Activated naive CD8-positive, alpha-beta T cell treated with anti-CD3 and anti-CD28 coated beads, Interleukin-2, amount 50 U/mL, for 24 hours (primary cell): Measurements from ENCODE around the gene APOOL.

Experiments
- ATAC-seq: fragments of 150-1000 bp; cut with Tn5 transposase; one replicate; pipeline ENCODE4 v1.10.0; 2021
- DNase-seq: peaks from one replicate; pipeline ENCODE4 v3.0.0; 2021
- H3K27ac Mint-ChIP-seq: one replicate; pipeline ENCODE4 v1.8.0; 2021; ENCODE audit warnings: mild to moderate bottlenecking, mixed read lengths
- H3K27me3 Mint-ChIP-seq: one replicate; pipeline ENCODE4 v1.8.0; 2021; ENCODE audit warnings: mixed read lengths
- H3K36me3 Mint-ChIP-seq: one replicate; pipeline ENCODE4 v1.8.0; 2021; ENCODE audit warnings: low read depth, mixed read lengths
- H3K4me1 Mint-ChIP-seq: one replicate; pipeline ENCODE4 v1.8.0; 2021; ENCODE audit warnings: mixed read lengths
- H3K4me3 Mint-ChIP-seq: one replicate; pipeline ENCODE4 v1.8.0; 2021; ENCODE audit warnings: mild to moderate bottlenecking, moderate library complexity, mixed read lengths
- H3K9me3 Mint-ChIP-seq: one replicate; pipeline ENCODE4 v1.8.0; 2021; ENCODE audit warnings: mixed read lengths

The APOOL gene

GRCh38 chrX:85114171-85114570 is 110.5 kb downstream of the APOOL start:
- DNase-seq (no peak), ATAC-seq (no peak)
- Mint-ChIP-seq H3K27me3 (no peaks in the 10 kb centered on the region), H3K36me3 (no peaks in the 10 kb centered on the region), H3K9me3 (no peaks in the 10 kb centered on the region), H3K27ac (no peak overlapping the region), H3K4me1 (no peaks in the 10 kb centered on the region), H3K4me3 (no peak overlapping the region)

DNA sequence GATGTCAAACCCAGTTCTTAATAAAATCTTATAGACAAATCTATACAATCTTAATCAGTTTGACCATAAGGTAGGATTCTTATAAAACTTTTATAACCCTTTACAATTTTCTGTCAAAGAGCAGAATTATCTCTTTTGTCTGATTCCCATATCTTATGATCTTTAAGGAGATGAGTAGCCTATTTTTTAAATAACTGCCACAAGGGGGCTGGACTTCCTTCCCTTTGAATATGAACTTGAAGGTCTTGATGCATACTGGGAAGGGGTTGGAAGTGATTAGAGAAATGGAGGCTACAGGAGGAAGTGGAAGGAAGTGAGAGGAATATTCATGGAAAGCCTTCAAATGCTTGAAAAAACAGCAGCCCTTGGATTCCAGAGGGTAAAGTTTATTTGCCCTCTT is 111.1 kb downstream of the APOOL start:
- Mint-ChIP-seq H3K27ac (no peak overlapping the region), H3K4me1 (no peaks in the 10 kb centered on the region), H3K9me3 (no peaks in the 10 kb centered on the region), H3K27me3 (no peaks in the 10 kb centered on the region), H3K36me3 (no peaks in the 10 kb centered on the region), H3K4me3 (no peak overlapping the region)
- no peak for ATAC-seq
- no peak for DNase-seq

DNA sequence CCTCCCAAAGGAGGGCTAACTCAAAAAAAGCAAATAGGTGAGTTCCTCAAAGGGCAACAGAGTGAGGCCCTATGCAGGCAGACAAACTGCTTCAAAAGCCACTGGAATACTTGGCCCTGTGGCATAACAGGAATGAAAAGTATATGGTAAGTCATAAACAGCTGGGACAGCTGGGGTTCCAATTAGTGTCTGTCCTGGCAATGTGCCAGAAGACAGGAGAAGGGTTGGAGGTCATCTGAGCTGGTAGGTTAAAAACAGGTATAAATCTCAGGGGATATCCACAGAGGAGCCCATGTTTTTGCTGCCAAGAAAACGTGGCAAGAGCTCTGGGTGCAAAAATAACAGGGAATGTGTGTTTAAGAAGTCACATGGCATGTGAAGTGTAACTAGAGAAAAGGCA is 111.6 kb downstream of the APOOL start:
- Mint-ChIP-seq H3K4me1 (no peaks in the 10 kb centered on the region), H3K4me3 (no peak overlapping the region), H3K27ac (no peak overlapping the region), H3K9me3 (no peaks in the 10 kb centered on the region), H3K27me3 (no peaks in the 10 kb centered on the region), H3K36me3 (no peaks in the 10 kb centered on the region)
- ATAC-seq: no peak
- DNase-seq: no peak

GRCh38 chrX:85136409-85136808 is 132.7 kb downstream of the APOOL start:
- no peak overlapping the region for H3K4me3 Mint-ChIP-seq
- no peaks in the 10 kb centered on the region for H3K4me1 Mint-ChIP-seq
- H3K27me3 Mint-ChIP-seq: no peaks in the 10 kb centered on the region
- H3K36me3 Mint-ChIP-seq: no peaks in the 10 kb centered on the region
- no peaks in the 10 kb centered on the region for H3K9me3 Mint-ChIP-seq
- no peak for ATAC-seq
- DNase-seq: no peak
- no peak overlapping the region for H3K27ac Mint-ChIP-seq

GRCh38 chrX:85139422-85139821 is 135.7 kb downstream of the APOOL start:
- Mint-ChIP-seq H3K9me3 (no peaks in the 10 kb centered on the region), H3K36me3 (no peaks in the 10 kb centered on the region), H3K4me3 (no peak overlapping the region), H3K27ac (no peak overlapping the region), H3K27me3 (no peaks in the 10 kb centered on the region), H3K4me1 (no peaks in the 10 kb centered on the region)
- DNase-seq: no peak
- no peak for ATAC-seq

DNA sequence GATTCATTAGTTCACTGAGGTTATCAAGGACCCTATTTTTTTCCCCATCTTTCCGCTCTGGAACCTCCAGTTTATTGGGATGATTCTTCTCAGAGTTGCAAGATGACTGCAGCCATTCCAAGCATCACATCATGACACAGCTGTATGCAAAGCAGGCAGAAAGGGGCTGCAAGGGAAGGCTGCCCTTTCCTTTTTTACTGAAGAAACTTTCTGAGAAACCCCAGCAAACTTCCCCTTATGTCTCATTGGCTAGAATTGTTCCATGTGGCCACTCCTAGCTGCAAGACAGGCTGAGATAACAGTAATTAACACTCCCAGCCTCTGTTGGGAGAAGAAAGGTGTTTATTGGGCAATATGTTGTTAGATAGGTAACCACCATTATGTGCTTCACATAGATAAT is 137.3 kb downstream of the APOOL start:
- Mint-ChIP-seq H3K9me3 (no peaks in the 10 kb centered on the region), H3K4me1 (no peaks in the 10 kb centered on the region), H3K27ac (no peak overlapping the region), H3K36me3 (no peaks in the 10 kb centered on the region), H3K27me3 (no peaks in the 10 kb centered on the region), H3K4me3 (no peak overlapping the region)
- DNase-seq (no peak), ATAC-seq (no peak)
